NCI-H1694 (cell line): ENCODE data around the gene CCNC.

Experiments
- DNase-seq: peaks from one replicate; lab custom pipeline; 2025; lab: John Stamatoyannopoulos, UW

The CCNC gene

GRCh38 chr6:99548706-99549105 is 19.8 kb downstream of the CCNC start:
- no peak for DNase-seq

- no peak for DNase-seq
Measured at GRCh38 chr6:99547526-99547925, 20.9 kb downstream of the CCNC start.

DNA sequence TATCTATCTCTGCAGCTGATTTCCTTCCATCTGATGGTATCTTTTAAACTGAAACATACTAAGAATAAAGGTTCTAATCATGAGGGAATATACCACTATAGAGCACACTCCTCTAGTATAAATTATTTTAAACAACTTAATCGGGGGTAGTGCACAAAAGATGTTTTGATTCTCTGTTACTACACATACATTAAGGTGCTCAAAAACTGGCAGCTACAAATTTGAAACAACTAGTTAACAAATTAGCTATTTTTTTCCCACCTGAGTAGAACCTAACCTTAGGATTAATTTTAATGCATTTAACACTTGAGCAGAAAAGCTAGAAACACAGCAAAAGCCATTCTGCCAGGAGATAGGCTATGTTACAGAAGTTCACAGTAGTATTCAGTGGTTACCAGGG is 23.0 kb downstream of the CCNC start:
- DNase-seq: no peak

DNA sequence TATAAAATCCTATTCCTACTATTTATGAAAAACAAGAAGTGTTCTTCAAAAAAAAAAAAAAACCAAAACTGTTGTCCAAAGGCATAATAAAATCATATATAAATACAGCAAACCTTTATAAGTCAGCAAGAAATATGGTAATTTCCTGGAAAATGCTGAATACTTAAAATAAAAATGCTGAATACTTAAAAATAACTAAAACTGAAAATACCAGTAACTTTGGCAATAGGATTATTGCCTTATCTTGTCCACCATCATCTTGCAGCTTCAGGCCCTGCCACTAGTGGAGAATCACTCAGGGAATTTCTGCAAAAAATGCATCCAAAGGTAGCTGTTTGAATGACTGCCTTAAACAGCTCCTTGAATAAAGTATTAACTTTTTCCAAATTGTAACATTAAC is 24.5 kb downstream of the CCNC start:
- no peak for DNase-seq

DNA sequence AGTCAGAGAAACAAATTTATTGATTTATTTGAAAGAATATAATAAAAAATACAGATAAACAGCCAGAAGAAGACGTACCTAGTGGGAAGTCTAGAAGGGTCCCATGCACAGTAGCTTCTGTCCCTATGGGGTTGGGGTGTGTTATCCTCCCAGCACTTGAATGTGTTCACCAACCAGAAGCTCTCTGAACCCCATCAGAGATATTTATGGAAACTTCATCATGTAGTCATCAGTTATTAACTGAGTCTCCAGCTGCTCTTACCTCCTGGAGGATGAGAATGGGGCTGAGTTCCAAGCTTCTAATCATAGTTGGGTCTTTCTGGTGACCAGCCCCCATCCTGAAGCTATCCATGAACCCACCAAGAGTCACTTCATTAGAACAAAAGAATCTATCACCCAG is 37.8 kb downstream of the CCNC start:
- no peak for DNase-seq

DNA sequence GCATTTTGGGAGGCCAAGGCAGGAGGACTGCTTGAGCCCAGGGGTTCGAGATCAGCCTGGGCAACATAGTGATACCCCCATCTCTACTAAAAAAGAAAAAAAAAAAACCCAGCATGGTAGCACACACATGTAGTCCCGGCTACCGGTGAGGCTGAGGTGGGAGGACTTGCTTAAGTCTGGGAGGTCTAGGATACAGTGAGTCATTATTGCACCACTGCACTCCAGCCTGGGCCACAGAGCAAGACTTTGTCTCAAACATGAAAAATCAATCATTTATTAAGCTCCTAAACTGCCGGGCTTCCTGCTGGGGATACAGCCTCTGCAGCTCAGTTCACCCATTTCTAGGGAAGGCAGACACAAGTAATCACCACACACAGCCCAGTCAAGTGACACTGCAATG is 45.9 kb downstream of the CCNC start:
- DNase-seq: no peak

- no peak for DNase-seq
Measured at GRCh38 chr6:99521633-99522151, 46.8 kb downstream of the CCNC start.

- peak; percentile 36 for DNase-seq
Measured at GRCh38 chr6:99520855-99521632, 47.4 kb downstream of the CCNC start.

- DNase-seq: no peak
Measured at GRCh38 chr6:99519446-99519845, 49.0 kb downstream of the CCNC start.

- DNase-seq: no peak
Measured at GRCh38 chr6:99514089-99514488, 54.4 kb downstream of the CCNC start.

GRCh38 chr6:99512033-99512432 is 56.4 kb downstream of the CCNC start:
- no peak for DNase-seq

GRCh38 chr6:99507648-99508047 is 60.8 kb downstream of the CCNC start:
- DNase-seq: no peak

GRCh38 chr6:99501762-99502161 is 66.7 kb downstream of the CCNC start:
- no peak for DNase-seq

DNA sequence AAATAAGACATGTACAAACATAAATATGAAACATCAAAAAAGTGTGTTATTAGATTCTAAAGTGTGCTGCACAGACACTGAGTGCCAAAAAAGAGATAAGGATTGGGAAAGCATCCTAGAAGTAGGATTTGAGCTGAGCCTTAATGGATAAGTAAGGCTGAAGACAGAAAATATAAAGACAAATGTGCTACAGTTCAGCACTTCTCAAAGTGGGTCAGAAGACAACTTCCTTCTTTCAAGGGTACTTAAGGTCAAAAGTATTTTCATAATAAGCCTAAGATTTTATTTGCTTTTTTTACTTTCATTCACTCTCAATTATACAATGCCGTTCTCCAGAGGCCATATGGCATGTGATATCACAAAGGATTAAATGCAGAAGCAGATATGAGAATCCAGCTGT is 70.0 kb downstream of the CCNC start:
- DNase-seq: no peak

DNA sequence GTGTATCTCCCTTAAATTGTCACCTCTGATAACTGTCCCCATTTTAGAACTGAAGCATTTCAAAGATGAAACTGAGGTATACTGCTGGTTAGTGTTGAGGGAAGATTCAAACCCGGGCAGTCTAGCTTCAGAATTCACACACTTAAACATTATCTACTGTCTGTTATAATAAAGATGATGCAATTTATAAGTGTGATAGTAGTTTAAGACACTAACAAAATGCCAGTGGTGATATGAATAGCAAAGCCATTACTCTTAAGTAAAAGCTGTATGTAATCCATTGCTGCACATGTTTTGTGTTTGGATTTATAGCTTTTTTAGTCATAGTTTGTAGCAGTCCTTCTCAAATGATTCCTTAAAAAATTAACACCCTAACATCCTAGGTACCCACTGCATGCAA is 73.0 kb downstream of the CCNC start:
- DNase-seq: no peak
